Prostate gland (tissue), 2 donors: Measurements from ENCODE around the gene SP5. TPM values are rescaled to one million over a fixed set of nuclear protein-coding genes. Genes with fewer than 3 reads are reported as not detected.
A peak's percentile ranks its signal among the peaks of the same experiment; 100 is the strongest.

Source experiments
- DNase-seq: peaks from one replicate; pipeline ENCODE4 v3.0.0-alpha.2; 2019; ENCODE audit warnings: low spot score
- H3K27ac ChIP-seq, 2 donors: fragments of 200-600 bp; sonication (generic); 2 replicates each; pipeline ENCODE4 v1.5.1; 2017 to 2019
- H3K27me3 ChIP-seq: fragments of 200-600 bp; sonication (generic); replicated peaks from 2 replicates; pipeline ENCODE4 v1.5.1; 2019; ENCODE audit not compliant: insufficient read depth
- H3K36me3 ChIP-seq, 2 donors: fragments of 200-600 bp; sonication (generic); 1 replicate in 1 of 2; 2 replicates in 1 of 2; pipeline versions ENCODE4 v1.5.1 to v1.8.1; 2017 to 2019
- H3K4me1 ChIP-seq: fragments of 200-600 bp; sonication (generic); replicated peaks from 2 replicates; pipeline ENCODE4 v1.5.1; 2019
- H3K4me3 ChIP-seq, 2 donors: fragments of 200-600 bp; sonication (generic); 2 replicates each; pipeline ENCODE4 v1.5.1; 2017 to 2019
- H3K9me3 ChIP-seq: fragments of 200-600 bp; sonication (generic); 2 replicates; pipeline ENCODE4 v1.5.1; 2017
- CTCF ChIP-seq, 4 experiments: fragments of 200-600 bp in 2 of 4; fragments of 450-650 bp in 2 of 4; sonication (generic) in 2 of 4; IDR thresholded peaks; 1 replicate in 3 of 4; 2 replicates in 1 of 4; pipeline ENCODE4 v1.5.1; 2016 to 2019; ENCODE audit warnings: antibody characterized with exemption in 4 of 4, mild to moderate bottlenecking in 2 of 4, moderate library complexity in 2 of 4
- POLR2A ChIP-seq: fragments of 450-650 bp; IDR thresholded peaks from one replicate; pipeline ENCODE4 v1.6.1; 2016; ENCODE audit warnings: antibody characterized with exemption, mild to moderate bottlenecking
- POLR2AphosphoS5 ChIP-seq: sonication (generic); formaldehyde crosslinking; IDR thresholded peaks from one replicate; pipeline ENCODE4 v1.6.1; 2017; ENCODE audit warnings: antibody characterized with exemption
- WGBS: methylation state at CpG from one replicate; pipeline ENCODE4 v1.1.5; 2018; 5-methylcytosine and 5-hydroxymethylcytosine counted together
- intact Hi-C: fragments of 100-400 bp; cut with DNase I; formaldehyde crosslinking; loops from one replicate; pipeline ENCODE4 v1.14.2; 2022
- total RNA-seq, 2 donors: library from RNA; depleted of rRNA; stranded (reverse); fragments of >200 nt; gene quantifications; one replicate each; pipeline ENCODE4 v1.1.0, GENCODE V29; 2016

The SP5 gene
- total RNA-seq, 2 donors from 2014 or later, result 4.2 to 8.4 TPM

DNA sequence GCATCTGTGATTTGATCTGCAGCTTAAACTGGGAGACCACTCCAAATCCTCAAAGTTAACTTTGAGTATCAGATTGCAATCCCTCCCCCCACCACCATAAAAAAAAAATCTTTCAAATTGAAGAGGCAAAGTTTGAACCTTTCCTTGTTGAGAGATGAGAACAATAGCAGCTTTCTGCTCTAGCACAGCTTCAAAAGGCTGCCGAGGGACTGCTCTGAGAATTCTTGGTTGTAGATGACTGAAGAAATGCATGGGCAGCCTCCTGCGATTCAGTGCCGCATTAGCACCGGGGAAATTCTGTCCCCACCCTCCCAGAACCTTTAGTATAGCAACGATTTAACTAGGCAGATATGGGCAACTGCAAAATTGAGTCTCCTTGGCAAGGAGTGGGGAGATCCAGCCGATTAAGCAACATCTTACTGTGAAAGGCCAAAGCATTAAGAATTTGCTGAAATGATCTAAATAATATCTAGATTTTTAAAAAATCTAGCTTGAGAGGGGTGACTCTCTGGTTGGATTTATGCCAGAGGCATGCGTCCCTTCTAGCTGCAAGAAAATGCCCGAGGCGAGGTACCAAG lies 3.9 kb upstream of the SP5 start:
- Histone ChIP-seq H3K4me1 (no peaks in the 10 kb centered on the region), H3K9me3 (no peaks in the 10 kb centered on the region), H3K36me3 (no peaks in the 10 kb centered on the region), H3K4me3 (no peak overlapping the region), H3K27ac (no peak overlapping the region), H3K27me3 (peaks cover 4% of the 10 kb centered on the region)
- TF ChIP-seq POLR2A (no peak), CTCF (IDR thresholded peaks at IDR 0.05) (no peak), POLR2AphosphoS5 (no peak)
- intact Hi-C loops, result no loop called here
- 16% methylated on average over 9 of the region's 9 CpGs for WGBS
- DNase-seq, result no peak

- 13% methylated on average over 51 of the region's 51 CpGs for WGBS
- H3K4me3 ChIP-seq, result peak overlapping the region in 1 of 2 donors; percentile 18
Measured at GRCh38 chr2:170711774-170712652, 3.1 kb upstream of the SP5 start.

DNA sequence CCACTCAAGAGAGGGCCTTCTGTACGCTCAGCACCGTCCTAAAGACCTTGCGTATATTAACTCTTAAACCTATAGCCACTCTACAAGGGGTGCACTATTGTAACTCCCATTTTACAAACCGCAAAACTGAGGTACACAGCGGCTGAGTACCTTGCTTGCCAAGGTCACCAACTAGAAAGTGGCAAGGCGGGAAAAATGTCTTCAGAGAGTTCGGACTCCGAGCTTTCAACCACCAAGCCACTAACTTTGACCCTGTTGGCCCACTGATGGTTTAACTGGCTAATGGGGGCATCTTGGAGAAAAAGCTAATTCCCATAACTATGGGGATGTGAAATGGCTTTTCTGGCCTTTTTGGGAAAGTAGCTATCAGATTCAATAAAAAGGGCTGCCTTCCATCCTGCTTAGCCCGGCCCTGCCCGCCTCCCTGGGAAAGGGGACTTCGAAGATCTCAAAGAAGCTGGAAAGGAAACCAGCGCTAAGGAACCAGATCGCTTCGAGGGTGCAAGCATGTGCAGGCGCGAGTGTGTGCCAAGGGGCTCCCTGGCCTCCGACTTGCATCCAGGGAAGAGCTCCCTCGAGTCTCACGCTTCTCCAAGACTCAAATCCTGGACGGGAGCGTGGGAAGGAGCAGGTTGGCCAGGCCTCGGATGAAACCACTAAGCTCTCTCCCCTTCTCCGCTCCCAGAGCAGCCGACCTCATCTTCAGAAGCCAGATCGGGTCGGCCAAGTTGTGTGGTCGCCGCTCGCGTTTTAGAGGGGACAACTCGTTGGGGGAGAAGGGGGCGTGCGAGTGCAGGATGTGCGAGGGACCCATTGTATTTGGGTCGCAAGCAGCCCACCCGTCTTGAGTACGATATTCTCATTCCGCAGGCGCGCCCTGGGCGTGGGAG lies 2.2 kb upstream of the SP5 start:
- intact Hi-C loops, result no loop called here
- Histone ChIP-seq H3K4me1 (no peaks in the 10 kb centered on the region), H3K27ac (no peak overlapping the region), H3K9me3 (no peaks in the 10 kb centered on the region), H3K4me3 (no peak overlapping the region), H3K27me3 (peaks cover 4% of the 10 kb centered on the region), H3K36me3 (no peaks in the 10 kb centered on the region)
- TF ChIP-seq POLR2A (no peak), POLR2AphosphoS5 (no peak), CTCF (IDR thresholded peaks at IDR 0.05) (no peak)
- 68% methylated on average over 41 of the region's 41 CpGs for WGBS
- no peak for DNase-seq

More at GRCh38 chr2:170711774-170712652, 3.1 kb upstream of the SP5 start:
- H3K36me3 ChIP-seq, result no peaks in the 10 kb centered on the region
- no peak for DNase-seq
- H3K27me3 ChIP-seq, result peaks cover 4% of the 10 kb centered on the region
- no peaks in the 10 kb centered on the region for H3K9me3 ChIP-seq
- intact Hi-C loops, result no loop called here
- no peak for TF ChIP-seq CTCF (IDR thresholded peaks at IDR 0.05)
- TF ChIP-seq POLR2AphosphoS5, result no peak
- no peak for TF ChIP-seq POLR2A
- H3K4me1 ChIP-seq, result no peaks in the 10 kb centered on the region
- H3K27ac ChIP-seq, result no peak overlapping the region

DNA sequence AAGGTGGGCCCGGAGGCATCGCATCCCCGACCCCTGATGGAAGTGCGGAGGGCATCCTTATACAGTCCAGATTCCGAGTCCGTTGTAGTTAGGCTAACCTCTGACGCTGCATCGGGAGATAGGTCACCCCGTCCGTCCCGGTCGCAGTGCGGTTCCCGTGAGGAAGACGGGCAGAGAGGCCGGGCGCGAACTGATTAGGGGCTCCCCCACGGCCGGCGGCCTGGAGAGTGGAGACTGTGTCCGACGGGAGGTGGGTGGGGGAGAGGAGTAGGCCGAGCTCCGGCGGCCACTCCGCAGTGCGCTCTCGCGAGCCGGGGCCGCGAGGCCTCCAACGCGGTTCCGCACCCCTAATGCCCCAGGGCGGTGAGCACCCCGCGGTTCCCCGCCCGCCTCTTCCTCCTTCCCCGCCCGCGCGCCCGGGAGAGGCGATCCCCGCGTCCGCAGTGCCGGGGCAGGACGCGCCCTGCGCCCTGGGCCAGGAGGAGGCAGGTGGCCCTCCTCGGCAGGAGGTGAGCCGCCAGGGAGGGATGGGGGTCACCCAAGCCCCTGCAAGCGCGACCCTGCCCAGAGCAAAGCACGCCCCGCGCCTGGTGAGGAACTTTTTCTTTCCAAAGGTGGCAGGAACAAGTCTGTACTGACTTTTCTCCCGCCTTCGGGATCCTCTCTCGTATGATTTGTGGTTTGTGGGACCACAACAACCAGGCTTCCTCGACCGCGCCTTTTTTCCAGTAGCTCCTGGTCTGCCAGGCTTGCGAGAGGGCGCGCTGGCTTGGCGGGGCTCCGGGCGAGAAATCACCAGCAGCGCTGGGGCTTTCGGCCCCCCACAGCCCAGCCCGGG lies 1.4 kb upstream of the SP5 start:
- no peaks in the 10 kb centered on the region for H3K4me1 ChIP-seq
- H3K36me3 ChIP-seq, result no peaks in the 10 kb centered on the region
- TF ChIP-seq POLR2AphosphoS5 (no peak), POLR2A (no peak), CTCF (IDR thresholded peaks at IDR 0.05) (no peak)
- peak overlapping the region; percentile 39 to 44 for H3K4me3 ChIP-seq
- no peak for DNase-seq
- intact Hi-C loops, result no loop called here
- H3K27me3 ChIP-seq, result peaks cover 4% of the 10 kb centered on the region
- no peaks in the 10 kb centered on the region for H3K9me3 ChIP-seq
- peak overlapping the region in 1 of 2 donors; percentile 28 for H3K27ac ChIP-seq
- 24% methylated on average over 67 of the region's 76 CpGs for WGBS
